Activated CD8-positive, alpha-beta memory T cell treated with anti-CD3 and anti-CD28 coated beads, Interleukin-2, amount 50 U/mL, for 1 hour (primary cell): ENCODE data around the gene ASS1.

Experiments
- DNase-seq: peaks from one replicate; pipeline ENCODE4 v3.0.0-alpha.2; 2020; ENCODE audit errors: extremely low read depth

Gene ASS1

GRCh38 chr9:130418776-130419175, 26.0 kb upstream of the ASS1 start:
- DNase-seq = no peak

GRCh38 chr9:130419521-130420035, 25.2 kb upstream of the ASS1 start:
- DNase-seq = no peak

- no peak for DNase-seq
Measured at GRCh38 chr9:130421154-130421801, 23.5 kb upstream of the ASS1 start.

GRCh38 chr9:130421802-130422276, 22.9 kb upstream of the ASS1 start:
- DNase-seq = no peak

GRCh38 chr9:130422546-130422945, 22.2 kb upstream of the ASS1 start:
- DNase-seq = no peak

- no peak for DNase-seq
Measured at GRCh38 chr9:130423272-130423671, 21.5 kb upstream of the ASS1 start.

GRCh38 chr9:130424595-130425454, 19.9 kb upstream of the ASS1 start:
- DNase-seq = no peak

- no peak for DNase-seq
Measured at GRCh38 chr9:130425741-130426466, 18.9 kb upstream of the ASS1 start.

- no peak for DNase-seq
Measured at GRCh38 chr9:130426467-130426773, 18.3 kb upstream of the ASS1 start.

GRCh38 chr9:130426883-130427282, 17.9 kb upstream of the ASS1 start:
- DNase-seq = no peak

GRCh38 chr9:130427326-130427725, 17.4 kb upstream of the ASS1 start:
- no peak for DNase-seq

- no peak for DNase-seq
Measured at GRCh38 chr9:130428086-130428665, 16.6 kb upstream of the ASS1 start.

GRCh38 chr9:130429381-130429780, 15.4 kb upstream of the ASS1 start:
- no peak for DNase-seq

- no peak for DNase-seq
Measured at GRCh38 chr9:130429831-130430230, 14.9 kb upstream of the ASS1 start.

- DNase-seq = no peak
Measured at GRCh38 chr9:130430232-130430631, 14.5 kb upstream of the ASS1 start.

- DNase-seq = no peak
Measured at GRCh38 chr9:130430734-130431535, 13.8 kb upstream of the ASS1 start.

- DNase-seq = no peak
Measured at GRCh38 chr9:130431536-130432303, 13.0 kb upstream of the ASS1 start.

GRCh38 chr9:130432362-130432761, 12.4 kb upstream of the ASS1 start:
- DNase-seq = no peak

- no peak for DNase-seq
Measured at GRCh38 chr9:130432796-130433167, 12.0 kb upstream of the ASS1 start.

- no peak for DNase-seq
Measured at GRCh38 chr9:130433168-130433946, 11.4 kb upstream of the ASS1 start.
